ENCODE measurements around the gene FCGBP.
"Not testable (repeated sequence)": the region's sequence is repeated elsewhere in the genome, so short reads cannot be mapped to it uniquely, and the experiment has no call there.

FCGBP gene

GRCh38 chr19:39917561-39918182, 16.8 kb downstream of the FCGBP start:
- DNase-seq (ENCODE audit: low read depth), result no peak

- DNase-seq (ENCODE audit: low read depth), result no peak
Observed at GRCh38 chr19:39916851-39917396, 17.5 kb downstream of the FCGBP start.

- DNase-seq (ENCODE audit: low read depth), result no peak
Observed at GRCh38 chr19:39916236-39916635, 18.2 kb downstream of the FCGBP start.

GRCh38 chr19:39915848-39916215, 18.6 kb downstream of the FCGBP start:
- no peak for DNase-seq (ENCODE audit: low read depth)

- no peak for DNase-seq (ENCODE audit: low read depth)
Observed at GRCh38 chr19:39915101-39915847, 19.2 kb downstream of the FCGBP start.

- DNase-seq (ENCODE audit: low read depth), result no peak
Observed at GRCh38 chr19:39913682-39914333, 20.6 kb downstream of the FCGBP start.

GRCh38 chr19:39908803-39909202, 25.6 kb downstream of the FCGBP start:
- DNase-seq (ENCODE audit: low read depth), result no peak

- DNase-seq (ENCODE audit: low read depth), result no peak
Observed at GRCh38 chr19:39906820-39907611, 27.4 kb downstream of the FCGBP start.

GRCh38 chr19:39906283-39906682, 28.2 kb downstream of the FCGBP start:
- no peak for DNase-seq (ENCODE audit: low read depth)

GRCh38 chr19:39903486-39904091, 30.8 kb downstream of the FCGBP start:
- not testable (repeated sequence) for DNase-seq (ENCODE audit: low read depth)

GRCh38 chr19:39902326-39902725, 32.1 kb downstream of the FCGBP start:
- DNase-seq (ENCODE audit: low read depth), result not testable (repeated sequence)

GRCh38 chr19:39901681-39902080, 32.8 kb downstream of the FCGBP start:
- DNase-seq (ENCODE audit: low read depth), result not testable (repeated sequence)

GRCh38 chr19:39898858-39899257, 35.6 kb downstream of the FCGBP start:
- DNase-seq (ENCODE audit: low read depth), result not testable (repeated sequence)

GRCh38 chr19:39897511-39898245, 36.8 kb downstream of the FCGBP start:
- peak; percentile 36 for DNase-seq (ENCODE audit: low read depth)

GRCh38 chr19:39895096-39895495, 39.3 kb downstream of the FCGBP start:
- not testable (repeated sequence) for DNase-seq (ENCODE audit: low read depth)

GRCh38 chr19:39894236-39894606, 40.2 kb downstream of the FCGBP start:
- DNase-seq (ENCODE audit: low read depth), result not testable (repeated sequence)

- DNase-seq (ENCODE audit: low read depth), result not testable (repeated sequence)
Observed at GRCh38 chr19:39893366-39894235, 40.8 kb downstream of the FCGBP start.

GRCh38 chr19:39892506-39892902, 41.9 kb downstream of the FCGBP start:
- DNase-seq (ENCODE audit: low read depth), result not testable (repeated sequence)

- DNase-seq (ENCODE audit: low read depth), result not testable (repeated sequence)
Observed at GRCh38 chr19:39891660-39892505, 42.6 kb downstream of the FCGBP start.
